Activated CD4-positive, alpha-beta T cell treated with anti-CD3 and anti-CD28 coated beads for 4 hours (primary cell): Measurements from ENCODE around the gene IGSF21.
"Not testable (repeated sequence)": the region's sequence is repeated elsewhere in the genome, so short reads cannot be mapped to it uniquely, and the experiment has no call there.

Source experiments
- DNase-seq, 2 donors: peaks; one replicate each; pipeline ENCODE4 v3.0.0-alpha.2; 2020

IGSF21 gene

DNA sequence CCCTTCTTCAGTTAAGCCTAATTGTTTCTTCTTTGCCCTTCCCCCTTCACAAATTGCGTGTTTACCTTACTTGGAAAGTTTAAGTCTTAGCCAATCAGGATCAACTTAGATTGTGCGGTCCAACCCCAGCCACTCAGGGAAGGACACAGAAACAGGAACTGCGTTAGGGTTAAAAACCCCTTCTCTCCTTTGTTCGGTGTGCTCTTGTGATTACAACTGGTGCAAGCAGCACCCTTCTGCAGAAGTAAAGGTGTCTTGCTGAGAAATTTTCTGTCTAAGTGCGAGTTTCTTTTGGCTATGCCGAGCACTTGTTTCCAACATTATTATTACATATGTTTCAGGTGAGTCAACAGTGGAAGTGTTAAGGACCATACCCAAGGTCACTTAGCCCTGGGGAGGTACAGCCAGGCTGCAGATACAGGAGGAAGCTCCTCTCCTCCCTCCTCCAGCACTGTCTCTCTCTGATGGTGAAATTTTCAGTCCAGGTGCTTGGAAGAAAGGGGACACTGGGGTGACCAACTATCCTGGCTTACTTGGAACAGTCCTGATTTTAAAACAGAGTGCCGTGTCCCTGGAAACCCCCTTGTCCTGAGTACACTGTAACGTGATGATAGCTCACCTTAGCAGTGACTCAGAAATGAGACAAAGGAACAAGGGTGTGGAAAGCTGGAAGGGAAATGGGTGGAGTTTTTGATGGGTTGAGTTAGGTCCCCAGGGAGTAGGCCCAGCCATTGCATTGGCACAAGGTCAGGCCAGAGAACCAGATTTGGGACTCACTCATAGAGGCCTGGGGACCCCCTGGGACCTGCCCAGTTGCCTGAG, 304.4 kb downstream of the IGSF21 start:
- no peak for DNase-seq

DNA sequence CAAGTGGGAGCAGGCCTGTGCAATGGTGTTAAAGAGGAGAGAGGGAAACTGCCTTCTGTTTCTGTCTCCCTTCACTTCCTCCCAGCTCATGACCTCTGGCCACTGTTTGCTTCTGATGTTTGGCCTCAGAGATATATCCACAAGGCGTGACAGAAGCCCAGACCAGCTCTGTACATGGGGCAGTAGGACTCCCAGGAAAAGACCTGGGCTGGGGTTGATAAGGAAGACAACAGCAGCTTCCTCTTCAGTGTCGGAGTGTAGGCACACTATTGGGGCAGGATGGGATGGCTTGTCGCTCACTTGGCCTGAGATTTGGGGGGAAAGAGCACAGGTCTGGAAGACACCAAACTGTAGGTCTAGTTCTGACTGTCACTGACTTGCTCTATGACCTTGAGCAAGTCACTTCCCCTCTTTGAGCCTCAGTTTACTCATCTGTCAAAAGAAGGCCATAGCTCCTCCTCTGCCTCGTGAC, 305.3 kb downstream of the IGSF21 start:
- DNase-seq = no peak

DNA sequence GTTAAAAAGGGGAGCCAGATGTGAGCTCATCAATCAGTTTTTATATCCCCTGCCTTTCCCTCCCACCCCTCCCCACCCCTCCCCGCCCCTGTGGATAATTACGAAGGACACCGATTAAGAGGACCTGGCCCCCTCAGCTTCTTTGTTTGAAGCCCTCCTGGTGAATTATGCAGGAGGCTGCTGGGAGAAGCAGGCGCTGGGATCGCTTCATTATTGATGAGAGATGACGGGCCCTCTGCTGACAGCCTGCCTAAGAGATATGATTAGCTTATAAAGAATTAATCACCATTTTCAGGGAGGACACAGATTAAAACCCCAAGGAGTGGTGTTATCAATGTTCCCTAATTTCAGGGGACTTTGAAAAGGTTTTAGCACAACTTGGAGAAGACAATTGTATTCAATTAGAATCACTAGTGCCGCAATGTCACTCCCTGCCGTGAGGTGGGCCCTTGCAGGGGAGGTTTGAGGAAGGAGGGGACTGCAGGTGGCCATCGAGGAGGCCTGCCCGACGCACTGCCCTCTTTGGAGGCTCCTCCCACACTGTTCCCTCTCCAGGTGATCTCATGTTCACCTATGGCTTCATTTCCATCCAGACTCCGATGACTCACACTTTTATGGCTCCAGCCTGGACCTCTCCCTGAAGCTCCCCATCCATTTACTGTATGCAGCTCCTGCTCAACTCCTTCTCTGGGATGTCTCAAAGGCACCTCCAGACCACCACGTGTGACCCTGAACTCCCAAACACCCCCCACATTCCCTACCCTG, 306.1 kb downstream of the IGSF21 start:
- no peak for DNase-seq

DNA sequence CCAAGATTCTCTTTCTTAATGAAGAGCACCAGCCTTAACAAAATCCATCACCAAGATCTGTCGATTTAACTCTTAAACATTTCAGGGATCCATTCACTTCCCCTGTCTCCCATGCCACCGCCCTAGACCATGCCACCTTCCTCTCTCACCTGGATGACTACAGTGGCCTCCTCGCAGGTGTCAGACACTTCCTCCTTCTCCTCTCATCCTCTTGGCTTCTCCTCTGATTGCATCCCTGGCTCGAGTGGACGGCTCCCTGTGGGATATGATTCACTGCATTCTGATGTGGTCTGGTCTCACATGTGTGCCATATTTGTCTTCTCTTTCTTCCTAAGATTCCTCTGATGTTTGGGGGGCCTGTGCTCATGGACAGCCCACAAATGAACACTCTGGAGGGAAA, 306.7 kb downstream of the IGSF21 start:
- no peak for DNase-seq

DNA sequence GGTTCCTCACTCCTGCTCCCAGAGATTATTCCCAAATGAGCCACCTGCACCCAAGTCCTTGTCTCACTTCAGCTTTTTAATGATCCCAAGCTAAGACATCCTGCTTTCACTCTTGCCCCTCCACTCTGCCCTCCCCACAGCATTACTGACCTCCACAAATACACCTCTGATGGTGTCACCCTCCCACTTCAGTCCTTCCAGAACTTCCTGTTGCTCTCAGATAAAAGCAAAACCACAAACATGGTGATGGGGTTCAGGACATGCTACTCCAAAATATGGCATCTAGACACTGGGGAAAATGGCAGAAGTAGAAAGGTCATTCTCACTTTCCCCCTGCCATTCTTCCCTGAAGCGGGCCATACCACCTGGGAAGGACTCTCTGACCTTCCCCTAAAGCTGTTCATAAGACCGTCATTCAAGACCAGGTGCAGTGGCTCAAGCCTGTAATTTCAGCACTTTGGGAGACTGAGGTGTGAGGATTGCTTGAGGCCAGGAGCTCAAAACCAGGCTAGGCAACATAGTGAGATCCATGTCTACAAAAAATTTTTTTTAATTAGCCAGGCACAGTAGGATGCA, 307.4 kb downstream of the IGSF21 start:
- no peak for DNase-seq

DNA sequence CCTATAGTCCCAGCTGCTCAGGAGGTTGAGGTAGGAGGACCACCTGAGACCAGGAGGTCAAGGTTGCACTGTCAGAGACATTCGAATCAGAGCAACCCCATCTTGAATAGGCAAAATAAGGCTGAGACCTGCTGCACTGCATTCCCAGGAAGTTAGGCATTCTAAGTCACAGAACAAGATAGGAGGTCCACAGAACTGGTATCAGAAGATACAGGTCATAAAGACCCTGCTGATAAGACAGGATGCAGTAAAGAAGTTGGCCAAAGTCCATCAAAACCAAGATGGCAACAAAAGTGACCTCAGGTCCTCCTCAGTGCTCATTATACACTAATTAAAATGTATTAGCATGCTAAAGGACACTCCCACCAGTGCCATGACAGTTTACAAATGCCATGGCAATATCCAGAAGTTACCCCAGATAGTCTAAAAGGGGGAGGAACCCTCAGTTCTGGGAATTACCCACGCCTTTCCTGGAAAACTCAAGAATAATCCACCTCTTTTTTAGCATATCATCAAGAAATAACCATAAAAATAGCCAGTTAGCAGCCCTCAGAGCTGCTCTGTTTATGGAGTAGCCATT, 307.9 kb downstream of the IGSF21 start:
- no peak for DNase-seq

DNA sequence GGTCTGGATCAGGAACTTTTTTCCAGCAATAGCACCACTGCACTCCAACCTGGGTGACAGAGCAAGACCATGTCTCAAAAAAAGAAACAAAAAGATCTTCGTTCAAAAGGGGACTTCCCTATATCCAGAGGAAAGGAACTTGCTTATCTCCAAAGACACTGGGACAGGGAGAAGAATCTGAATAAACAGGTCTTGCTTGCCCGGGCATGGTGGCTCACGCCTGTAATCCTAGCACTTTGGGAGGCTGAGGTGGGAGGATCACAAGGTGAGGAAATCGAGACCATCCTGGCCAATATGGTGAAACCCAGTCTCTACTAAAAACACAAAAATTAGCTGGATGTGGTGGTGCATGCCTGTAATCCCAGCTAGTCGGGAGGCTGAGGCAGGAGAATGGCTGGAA, 308.5 kb downstream of the IGSF21 start:
- DNase-seq = not testable (repeated sequence)

DNA sequence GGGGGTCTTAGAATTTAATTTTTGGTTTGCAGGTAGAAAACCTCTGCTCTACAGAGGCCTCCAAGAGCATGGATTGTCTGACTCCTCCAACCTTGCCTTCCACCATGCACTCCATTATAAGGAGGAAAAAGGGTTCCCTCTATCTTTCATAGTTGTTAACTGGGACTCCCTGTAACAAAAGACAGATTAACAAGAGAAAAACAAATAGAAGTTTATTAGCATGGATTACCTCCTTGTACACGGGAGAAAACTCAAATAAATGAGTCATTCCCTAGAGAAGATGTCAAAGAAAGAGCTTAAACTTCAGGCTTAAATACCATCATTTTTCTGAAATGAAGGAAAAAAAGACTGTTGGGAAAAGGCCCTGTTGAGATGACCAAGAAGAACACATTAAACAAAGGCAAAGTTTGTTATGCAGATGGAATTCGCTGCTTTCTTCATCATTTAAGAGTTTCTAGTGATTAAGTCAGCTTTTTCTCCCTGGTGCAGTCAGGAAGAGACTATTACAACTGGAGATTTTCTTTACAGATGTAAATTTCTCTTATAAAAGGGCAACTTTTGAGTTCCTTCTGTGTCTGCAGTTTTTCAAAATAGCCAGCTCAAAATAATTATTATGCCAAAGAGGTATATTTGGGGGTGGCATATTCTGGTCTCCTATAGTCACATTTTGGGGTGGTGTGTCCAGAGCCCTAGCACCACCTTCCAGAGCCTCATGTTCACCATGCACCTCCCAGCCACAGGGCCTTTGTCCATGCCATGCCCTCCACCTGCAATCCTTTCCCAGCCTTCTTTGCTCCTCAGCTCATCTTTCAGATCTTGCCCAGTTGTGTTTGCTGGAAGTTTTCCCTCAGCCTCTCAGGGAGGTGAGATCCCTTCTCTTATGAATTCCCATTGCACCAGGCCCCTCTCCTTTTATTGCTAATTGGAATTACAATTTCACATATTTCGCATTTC, 310.0 kb downstream of the IGSF21 start:
- DNase-seq = no peak

DNA sequence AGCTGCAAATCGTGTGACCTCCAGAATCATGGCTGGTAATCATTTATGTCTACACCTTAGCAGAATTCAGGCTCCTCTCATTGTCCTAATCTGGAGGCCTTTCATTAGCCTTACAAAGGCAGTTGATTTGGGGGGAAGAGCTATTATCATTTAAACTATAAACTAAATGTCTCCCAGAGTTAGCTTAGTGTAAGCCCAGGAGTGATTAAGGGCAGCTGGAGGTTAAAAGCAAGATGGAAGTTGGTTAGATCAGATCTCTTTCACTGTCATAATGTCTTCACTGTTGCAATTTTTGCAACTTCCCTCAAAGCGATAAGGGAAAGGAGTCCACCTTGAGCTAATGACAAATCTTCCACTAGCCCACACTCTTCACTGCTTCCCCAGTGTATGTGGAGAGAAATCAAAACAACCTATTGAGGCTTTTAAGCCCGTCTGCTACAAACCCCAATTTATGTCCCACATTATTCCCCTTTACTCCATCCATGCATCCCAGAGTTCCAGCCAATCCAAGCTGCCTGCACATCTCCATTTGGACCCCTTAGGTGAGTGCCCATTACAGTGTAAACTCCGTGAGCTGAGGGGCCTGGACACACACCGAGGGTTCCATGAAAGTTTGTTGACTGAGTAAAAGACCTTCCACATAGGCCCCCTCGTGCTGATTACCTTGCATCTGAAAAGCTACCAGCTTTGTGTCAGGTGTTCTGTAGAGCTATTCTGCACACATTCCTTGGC, 311.7 kb downstream of the IGSF21 start:
- no peak for DNase-seq

DNA sequence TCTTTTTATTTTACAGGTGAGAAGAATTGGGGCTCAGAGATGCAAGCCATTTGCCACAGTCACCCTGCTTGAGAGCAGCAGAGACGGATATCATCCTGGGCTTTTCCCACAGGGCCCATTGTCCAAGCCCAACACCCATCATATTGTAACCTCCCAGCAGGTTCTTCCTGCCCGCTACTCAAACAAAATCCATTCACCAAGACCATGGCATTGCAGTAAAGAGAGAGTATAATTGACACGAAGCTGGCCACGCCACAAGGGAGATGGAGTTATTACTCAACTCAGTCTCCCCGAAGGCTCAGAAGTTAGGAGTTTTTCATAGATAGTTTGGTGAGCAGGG, 312.2 kb downstream of the IGSF21 start:
- DNase-seq = no peak

DNA sequence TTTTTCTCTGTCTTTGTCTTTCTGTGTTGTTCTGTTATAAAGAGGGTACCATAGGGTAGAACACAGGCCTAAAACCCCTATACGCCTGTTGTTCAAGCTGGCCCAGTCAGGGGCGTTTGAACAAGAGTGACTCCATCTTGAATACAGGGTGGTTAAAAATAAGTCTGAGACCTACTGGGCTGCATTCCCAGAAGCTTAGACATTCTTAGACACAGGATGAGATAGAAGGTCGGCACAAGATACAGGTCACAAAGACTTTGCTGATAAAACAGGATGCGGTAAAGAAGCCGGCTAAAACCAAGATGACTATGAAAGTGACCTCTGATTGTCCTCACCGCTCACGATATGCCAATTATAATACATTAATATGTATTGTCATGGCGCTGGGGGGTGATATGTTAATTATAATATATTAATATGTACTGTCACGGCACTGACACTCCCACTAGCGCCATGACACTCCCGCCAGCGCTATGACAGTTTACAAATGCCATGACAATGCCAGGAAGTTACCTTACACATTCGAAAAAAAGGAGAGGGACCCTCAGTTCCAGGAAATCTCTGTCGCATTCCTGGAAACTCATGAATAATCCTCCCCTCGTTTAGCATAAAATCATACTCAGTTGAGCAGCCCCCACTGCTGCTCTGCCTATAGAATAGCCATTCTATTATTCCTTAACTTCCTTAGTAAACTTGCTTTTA, 314.6 kb downstream of the IGSF21 start:
- DNase-seq = no peak

DNA sequence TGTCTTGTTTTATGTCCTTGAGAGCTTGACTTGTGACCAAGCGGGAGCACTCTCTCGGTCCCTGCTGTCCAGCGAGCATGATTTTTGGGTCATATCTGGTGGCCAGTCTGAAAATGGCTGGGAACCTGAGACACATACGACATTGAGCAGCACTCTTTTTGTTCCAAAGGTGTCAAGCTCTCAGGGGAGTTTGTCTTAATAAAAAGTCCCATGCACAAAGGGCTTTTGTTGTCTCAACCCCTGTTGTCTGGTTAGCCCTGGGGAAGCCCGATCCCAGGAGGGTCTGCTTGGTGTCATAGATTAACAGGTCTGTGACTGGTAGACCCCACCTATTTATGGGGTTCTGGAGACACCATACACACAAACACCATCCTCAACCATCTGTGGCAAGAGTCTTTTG, 315.4 kb downstream of the IGSF21 start:
- DNase-seq = no peak

DNA sequence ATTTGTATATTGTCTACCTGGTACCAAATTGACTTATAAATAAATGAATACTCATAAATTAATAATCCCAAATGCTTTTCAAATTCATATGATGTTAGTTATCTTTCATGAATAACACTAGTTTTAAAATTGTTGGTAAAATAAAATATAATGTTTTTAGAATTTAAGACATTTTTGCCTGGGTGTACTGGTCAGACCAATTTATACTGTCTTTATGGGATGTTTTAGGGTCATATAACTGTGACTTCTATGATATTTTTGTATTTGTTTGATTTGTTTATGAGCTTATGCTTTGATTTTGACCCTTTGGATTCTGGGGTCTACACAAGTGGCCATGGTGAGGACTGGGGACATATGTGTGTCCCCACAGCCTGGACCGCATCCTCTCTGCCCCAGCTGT, 319.0 kb downstream of the IGSF21 start:
- no peak for DNase-seq
